Measurements from ENCODE around the gene SNAP25.

SNAP25 gene

GRCh38 chr20:10255846-10256245, 37.2 kb downstream of the SNAP25 start:
- no peaks in the 10 kb centered on the region; the same call in 1 of the 2 replicates for H3K4me1 ChIP-seq (ENCODE audit: control insufficient read depth, insufficient read depth, low read length)
- POLR2A ChIA-PET, result no interaction called here
- no peaks in the 10 kb centered on the region for H3K9me3 ChIP-seq (ENCODE audit: control insufficient read depth, insufficient read depth, low read depth, low read length)
- H3K27ac ChIP-seq (ENCODE audit: extremely low read depth, low read depth, low read length), result no peak overlapping the region
- CTCF ChIA-PET, result interaction anchor here (0.7 to 1.0 kb wide), 2 partner anchors 125 to 171 kb away, joined by 4 read pairs; no protein-coding TSS in a partner anchor
- H3K4me3 ChIP-seq (ENCODE audit: low read depth, low read length), result no peak overlapping the region
- TF ChIP-seq ZFP41 (tag by site-specific recombination; IDR thresholded peaks at IDR 0.05; ENCODE audit: borderline replicate concordance) (no peak), PRDM10 (tag by site-specific recombination; IDR thresholded peaks at IDR 0.05) (no peak), ZBTB44 (tag by site-specific recombination; IDR thresholded peaks at IDR 0.05) (no peak)
- no peaks in the 10 kb centered on the region for H3K36me3 ChIP-seq (ENCODE audit: control insufficient read depth in 2 of 2, insufficient read depth in 1 of 2, low read length in 2 of 2)

GRCh38 chr20:10259166-10259565, 40.5 kb downstream of the SNAP25 start:
- CTCF ChIA-PET, result no interaction called here
- POLR2A ChIA-PET, result no interaction called here

GRCh38 chr20:10260316-10260715, 41.7 kb downstream of the SNAP25 start:
- no peaks in the 10 kb centered on the region for H3K36me3 ChIP-seq (ENCODE audit: control insufficient read depth in 2 of 2, insufficient read depth in 1 of 2, low read length in 2 of 2)
- H3K4me1 ChIP-seq (ENCODE audit: control insufficient read depth, insufficient read depth, low read length), result peaks cover 6% of the 10 kb centered on the region
- H3K27ac ChIP-seq (ENCODE audit: extremely low read depth, low read depth, low read length), result no peak overlapping the region
- no peak for TF ChIP-seq ZEB2 (tag by site-specific recombination; IDR thresholded peaks at IDR 0.05)
- TF ChIP-seq ZNF621 (tag by site-specific recombination; IDR thresholded peaks at IDR 0.05), result no peak
- TF ChIP-seq ZNF513 (tag by site-specific recombination; IDR thresholded peaks at IDR 0.05), result no peak
- no peak for TF ChIP-seq ZNF26 (tag by site-specific recombination; IDR thresholded peaks at IDR 0.05)
- TF ChIP-seq ZNF211 (tag by site-specific recombination; IDR thresholded peaks at IDR 0.05; ENCODE audit: low read depth), result no peak
- no peak for TF ChIP-seq SALL2 (tag by site-specific recombination; IDR thresholded peaks at IDR 0.05; ENCODE audit: borderline replicate concordance)
- TF ChIP-seq ZBTB8A (tag by site-specific recombination; IDR thresholded peaks at IDR 0.05), result no peak
- TF ChIP-seq HOXA7 (CRISPR knock-in tag; IDR thresholded peaks at IDR 0.05; ENCODE audit: borderline replicate concordance), result no peak
- TF ChIP-seq ZNF221 (tag by site-specific recombination; IDR thresholded peaks at IDR 0.05; ENCODE audit: borderline replicate concordance), result no peak
- no peaks in the 10 kb centered on the region for H3K9me3 ChIP-seq (ENCODE audit: control insufficient read depth, insufficient read depth, low read depth, low read length)
- ChIA-PET POLR2A (no interaction called here), CTCF (interaction anchor here (1.0 kb wide), 1 partner anchor 54 kb away, joined by 3 read pairs; no protein-coding TSS in a partner anchor)
- H3K4me3 ChIP-seq (ENCODE audit: low read depth, low read length), result no peak overlapping the region

More at GRCh38 chr20:10259166-10259565, 40.5 kb downstream of the SNAP25 start:
- peaks cover 6% of the 10 kb centered on the region for H3K4me1 ChIP-seq (ENCODE audit: control insufficient read depth, insufficient read depth, low read length)
- H3K27ac ChIP-seq (ENCODE audit: extremely low read depth, low read depth, low read length), result no peak overlapping the region
- H3K4me3 ChIP-seq (ENCODE audit: low read depth, low read length), result no peak overlapping the region
- no peak for TF ChIP-seq PRDM4 (tag by site-specific recombination; IDR thresholded peaks at IDR 0.05)
- no peak for TF ChIP-seq ZSCAN18 (tag by site-specific recombination; IDR thresholded peaks at IDR 0.05)
- H3K36me3 ChIP-seq (ENCODE audit: control insufficient read depth in 2 of 2, insufficient read depth in 1 of 2, low read length in 2 of 2), result no peaks in the 10 kb centered on the region
- no peaks in the 10 kb centered on the region for H3K9me3 ChIP-seq (ENCODE audit: control insufficient read depth, insufficient read depth, low read depth, low read length)
